ENCODE data around the gene ZNF217.
"Not testable (repeated sequence)": the region's sequence is repeated elsewhere in the genome, so short reads cannot be mapped to it uniquely, and the experiment has no call there.

The ZNF217 gene

DNA sequence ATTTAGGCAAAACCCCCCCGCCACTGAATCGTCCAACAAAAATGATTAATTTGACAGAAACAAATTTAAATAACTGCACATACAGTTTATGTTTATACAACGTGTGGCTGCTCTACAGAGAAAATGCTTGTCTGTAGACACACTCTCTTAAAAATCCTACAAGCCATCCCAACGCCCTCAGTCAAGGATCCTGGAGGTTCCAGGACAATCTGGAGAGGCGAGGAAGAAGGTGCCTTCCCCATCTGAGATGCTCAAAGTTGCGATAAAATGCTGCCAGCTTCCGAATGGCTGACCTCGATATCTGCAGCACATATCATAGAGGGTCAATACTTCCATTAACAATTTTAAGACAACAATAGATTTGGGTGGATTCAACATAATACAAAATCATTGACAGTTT, 25.3 kb downstream of the ZNF217 start:
- Histone ChIP-seq H3K27me3 (ENCODE audit: insufficient read depth, poor library complexity, severe bottlenecking) (no peaks in the 10 kb centered on the region), H3K9me3 (ENCODE audit: severe bottlenecking) (no peaks in the 10 kb centered on the region), H3K27ac (ENCODE audit: poor library complexity, severe bottlenecking) (no peak overlapping the region), H3K4me3 (ENCODE audit: severe bottlenecking) (no peak overlapping the region), H3K36me3 (ENCODE audit: low read depth) (peaks cover 94% of the 10 kb centered on the region), H3K4me1 (ENCODE audit: insufficient read depth, poor library complexity, severe bottlenecking) (no peaks in the 10 kb centered on the region)
- TF ChIP-seq, protein P1, sequence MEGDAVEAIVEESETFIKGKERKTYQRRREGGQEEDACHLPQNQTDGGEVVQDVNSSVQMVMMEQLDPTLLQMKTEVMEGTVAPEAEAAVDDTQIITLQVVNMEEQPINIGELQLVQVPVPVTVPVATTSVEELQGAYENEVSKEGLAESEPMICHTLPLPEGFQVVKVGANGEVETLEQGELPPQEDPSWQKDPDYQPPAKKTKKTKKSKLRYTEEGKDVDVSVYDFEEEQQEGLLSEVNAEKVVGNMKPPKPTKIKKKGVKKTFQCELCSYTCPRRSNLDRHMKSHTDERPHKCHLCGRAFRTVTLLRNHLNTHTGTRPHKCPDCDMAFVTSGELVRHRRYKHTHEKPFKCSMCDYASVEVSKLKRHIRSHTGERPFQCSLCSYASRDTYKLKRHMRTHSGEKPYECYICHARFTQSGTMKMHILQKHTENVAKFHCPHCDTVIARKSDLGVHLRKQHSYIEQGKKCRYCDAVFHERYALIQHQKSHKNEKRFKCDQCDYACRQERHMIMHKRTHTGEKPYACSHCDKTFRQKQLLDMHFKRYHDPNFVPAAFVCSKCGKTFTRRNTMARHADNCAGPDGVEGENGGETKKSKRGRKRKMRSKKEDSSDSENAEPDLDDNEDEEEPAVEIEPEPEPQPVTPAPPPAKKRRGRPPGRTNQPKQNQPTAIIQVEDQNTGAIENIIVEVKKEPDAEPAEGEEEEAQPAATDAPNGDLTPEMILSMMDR (IDR thresholded peaks at IDR 0.05; ENCODE audit: poor library complexity, severe bottlenecking) = no peak
- DNase-seq (ENCODE audit: low spot score) (no peak), ATAC-seq (ENCODE audit: low read depth) (no peak)

DNA sequence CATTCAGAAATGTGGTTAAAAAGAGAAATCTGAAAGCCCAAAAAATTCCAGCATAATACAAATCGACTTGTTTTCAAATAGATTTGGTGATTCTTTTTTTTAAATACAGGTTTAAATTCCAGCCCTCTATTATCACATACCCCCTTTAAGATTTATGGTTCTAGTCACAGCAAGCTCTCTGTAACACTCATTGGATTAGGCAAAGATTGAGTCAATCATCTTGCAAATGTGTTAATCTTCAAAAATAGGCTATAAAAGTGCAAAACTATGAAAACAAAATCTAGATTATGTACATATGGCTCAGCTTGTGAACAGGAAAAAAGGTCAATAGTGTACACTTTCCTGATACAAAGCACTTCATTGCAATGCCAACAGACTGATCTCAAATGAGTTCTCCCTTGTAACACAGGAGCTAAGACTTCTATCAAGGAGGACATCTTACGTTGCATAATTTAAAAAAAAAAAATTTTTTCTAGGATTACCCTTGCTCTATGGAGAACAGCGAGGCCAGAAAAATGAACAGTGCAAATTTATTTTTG, 26.2 kb downstream of the ZNF217 start:
- TF ChIP-seq, protein P1 (IDR thresholded peaks at IDR 0.05; ENCODE audit: poor library complexity, severe bottlenecking) = no peak
- ATAC-seq (ENCODE audit: low read depth) (no peak), DNase-seq (ENCODE audit: low spot score) (no peak)
- Histone ChIP-seq H3K36me3 (ENCODE audit: low read depth) (peaks cover 85% of the 10 kb centered on the region), H3K4me1 (ENCODE audit: insufficient read depth, poor library complexity, severe bottlenecking) (no peaks in the 10 kb centered on the region), H3K9me3 (ENCODE audit: severe bottlenecking) (no peaks in the 10 kb centered on the region), H3K27ac (ENCODE audit: poor library complexity, severe bottlenecking) (no peak overlapping the region), H3K4me3 (ENCODE audit: severe bottlenecking) (no peak overlapping the region), H3K27me3 (ENCODE audit: insufficient read depth, poor library complexity, severe bottlenecking) (no peaks in the 10 kb centered on the region)

DNA sequence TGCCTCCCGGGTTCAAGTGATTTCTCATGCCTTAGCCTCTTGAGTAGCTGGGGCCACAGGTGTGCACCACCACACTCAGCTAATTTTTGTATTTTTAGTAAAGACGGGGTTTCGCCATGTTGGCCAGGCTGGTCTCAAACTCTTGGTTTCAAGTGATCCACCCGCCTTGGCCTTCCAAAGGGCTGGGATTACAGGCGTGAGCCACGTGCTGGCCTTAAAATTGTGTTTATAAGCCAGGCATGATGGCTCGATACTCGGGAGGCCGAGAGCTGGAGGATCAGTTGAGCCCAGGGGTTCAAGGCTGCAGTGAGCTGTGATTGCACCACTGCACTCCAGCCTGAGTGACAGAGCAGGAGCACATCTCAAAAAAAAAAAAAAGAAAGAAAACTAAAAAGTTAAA, 27.0 kb downstream of the ZNF217 start:
- peaks cover 77% of the 10 kb centered on the region for H3K36me3 ChIP-seq (ENCODE audit: low read depth)
- H3K9me3 ChIP-seq (ENCODE audit: severe bottlenecking); ATAC-seq (ENCODE audit: low read depth); H3K27ac ChIP-seq (ENCODE audit: poor library complexity, severe bottlenecking); H3K27me3 ChIP-seq (ENCODE audit: insufficient read depth, poor library complexity, severe bottlenecking); H3K4me1 ChIP-seq (ENCODE audit: insufficient read depth, poor library complexity, severe bottlenecking); DNase-seq (ENCODE audit: low spot score); H3K4me3 ChIP-seq (ENCODE audit: severe bottlenecking): not testable (repeated sequence)

DNA sequence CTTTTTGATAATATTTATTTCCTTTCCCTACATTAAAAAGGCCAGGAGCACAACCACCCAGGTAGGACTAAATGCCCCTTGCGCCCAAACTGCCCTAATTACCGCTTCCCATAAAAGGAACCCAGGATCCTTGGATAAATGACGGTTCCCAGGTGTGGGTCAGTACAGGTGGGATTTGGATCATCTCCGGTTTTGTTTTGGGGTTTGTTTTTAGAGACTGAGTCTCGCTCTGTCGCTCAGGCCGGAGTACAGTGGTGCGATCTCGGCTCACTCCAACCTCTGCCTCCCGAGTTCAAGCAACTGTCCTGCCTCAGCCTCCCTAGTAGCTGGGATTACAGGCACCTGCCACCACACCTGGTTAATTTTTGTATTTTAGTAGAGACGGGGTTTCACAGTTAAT, 28.4 kb downstream of the ZNF217 start:
- DNase-seq (ENCODE audit: low spot score) = no peak
- no peak for ATAC-seq (ENCODE audit: low read depth)
- H3K36me3 ChIP-seq (ENCODE audit: low read depth) = peaks cover 63% of the 10 kb centered on the region

DNA sequence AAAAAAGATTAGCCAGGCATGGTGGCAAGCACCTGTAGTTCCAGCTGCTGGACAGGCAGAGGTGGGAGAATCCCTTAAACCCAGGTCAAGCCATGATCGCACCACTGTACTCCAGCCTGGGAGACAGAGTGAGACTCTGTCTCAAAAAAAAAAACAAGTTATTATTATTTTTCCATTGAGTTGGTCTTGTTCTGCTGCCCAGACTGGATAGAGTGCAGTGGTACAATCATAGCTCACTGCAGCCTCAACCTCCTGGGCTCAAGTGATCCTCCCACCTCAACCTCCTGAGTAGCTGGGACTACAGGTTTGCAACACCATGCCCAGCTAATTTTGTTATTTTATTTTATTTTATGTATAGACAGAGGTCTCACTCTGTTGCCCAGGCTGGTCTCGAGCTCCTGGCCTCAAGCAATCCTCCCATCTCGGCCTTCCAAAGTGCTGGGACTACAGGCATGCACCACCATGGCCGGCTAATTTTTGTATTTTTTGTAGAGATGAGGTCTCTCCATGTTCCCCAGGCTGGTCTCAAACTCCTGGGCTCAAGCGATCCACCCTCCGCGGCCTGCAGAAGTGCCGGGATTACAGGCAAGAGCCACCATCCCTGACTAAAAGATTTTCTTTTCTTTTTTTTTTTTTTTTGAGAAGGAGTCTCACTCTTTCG, 31.4 kb downstream of the ZNF217 start:
- H3K36me3 ChIP-seq (ENCODE audit: low read depth) = peaks cover 33% of the 10 kb centered on the region
- H3K27me3 ChIP-seq (ENCODE audit: insufficient read depth, poor library complexity, severe bottlenecking); H3K9me3 ChIP-seq (ENCODE audit: severe bottlenecking); ATAC-seq (ENCODE audit: low read depth); H3K27ac ChIP-seq (ENCODE audit: poor library complexity, severe bottlenecking); H3K4me3 ChIP-seq (ENCODE audit: severe bottlenecking); H3K4me1 ChIP-seq (ENCODE audit: insufficient read depth, poor library complexity, severe bottlenecking): not testable (repeated sequence)
- peak; percentile 51 for DNase-seq (ENCODE audit: low spot score)

More for the DNA sequence above, 28.4 kb downstream of the ZNF217 start:
- H3K9me3 ChIP-seq (ENCODE audit: severe bottlenecking) = no peaks in the 10 kb centered on the region
- TF ChIP-seq, protein P1 (IDR thresholded peaks at IDR 0.05; ENCODE audit: poor library complexity, severe bottlenecking) = no peak
- no peak overlapping the region for H3K27ac ChIP-seq (ENCODE audit: poor library complexity, severe bottlenecking)
- H3K4me3 ChIP-seq (ENCODE audit: severe bottlenecking) = no peak overlapping the region
- no peaks in the 10 kb centered on the region for H3K4me1 ChIP-seq (ENCODE audit: insufficient read depth, poor library complexity, severe bottlenecking)
- no peaks in the 10 kb centered on the region for H3K27me3 ChIP-seq (ENCODE audit: insufficient read depth, poor library complexity, severe bottlenecking)

DNA sequence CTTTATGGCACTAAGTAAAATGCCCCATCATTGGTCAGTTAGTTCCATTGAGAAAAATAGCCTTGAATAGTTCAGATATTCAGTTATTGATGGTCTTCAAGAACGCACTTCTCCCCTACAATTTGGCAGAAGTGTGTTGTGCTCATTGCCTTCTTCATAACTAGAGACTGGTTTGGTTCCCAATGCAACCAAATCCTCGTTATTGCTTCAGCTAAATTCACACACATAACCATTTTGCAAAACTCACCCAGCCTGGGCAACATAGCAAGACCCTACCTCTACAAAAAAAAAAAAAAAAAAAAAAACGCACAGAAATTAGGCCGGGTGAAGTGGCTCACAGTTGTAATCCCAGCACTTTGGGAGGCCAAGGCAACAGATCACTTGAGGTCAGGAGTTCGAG, 32.1 kb downstream of the ZNF217 start:
- Histone ChIP-seq H3K4me1 (ENCODE audit: insufficient read depth, poor library complexity, severe bottlenecking) (no peaks in the 10 kb centered on the region), H3K36me3 (ENCODE audit: low read depth) (peaks cover 26% of the 10 kb centered on the region), H3K4me3 (ENCODE audit: severe bottlenecking) (no peak overlapping the region), H3K9me3 (ENCODE audit: severe bottlenecking) (no peaks in the 10 kb centered on the region), H3K27me3 (ENCODE audit: insufficient read depth, poor library complexity, severe bottlenecking) (no peaks in the 10 kb centered on the region), H3K27ac (ENCODE audit: poor library complexity, severe bottlenecking) (no peak overlapping the region)
- no peak for ATAC-seq (ENCODE audit: low read depth)
- TF ChIP-seq, protein P1 (IDR thresholded peaks at IDR 0.05; ENCODE audit: poor library complexity, severe bottlenecking) = no peak
- DNase-seq (ENCODE audit: low spot score) = peak; percentile 16

Data from RWPE2 (cell line).